GM12875 (cell line): Measurements from ENCODE around the gene SH3BGRL.
"Not testable (repeated sequence)": the region's sequence is repeated elsewhere in the genome, so short reads cannot be mapped to it uniquely, and the experiment has no call there.

Experiments used
- H3K4me3 ChIP-seq: one replicate; pipeline ENCODE4 v1.5.1; 2011; ENCODE audit warnings: low read depth, low read length, control low read depth
- CTCF ChIP-seq: IDR thresholded peaks from 2 replicates; pipeline ENCODE4 v1.5.1; 2011; ENCODE audit warnings: low read depth, mild to moderate bottlenecking, control low read depth, inconsistent platforms, low read length, moderate library complexity, borderline replicate concordance; ENCODE audit not compliant: insufficient read depth

The SH3BGRL gene

GRCh38 chrX:81308086-81308829, 106.4 kb downstream of the SH3BGRL start:
- no peak for TF ChIP-seq CTCF
- no peak overlapping the region for H3K4me3 ChIP-seq

GRCh38 chrX:81316163-81316562, 114.3 kb downstream of the SH3BGRL start:
- H3K4me3 ChIP-seq, result no peak overlapping the region
- no peak for TF ChIP-seq CTCF

- H3K4me3 ChIP-seq, result not testable (repeated sequence)
These were observed 129.8 kb downstream of the SH3BGRL start for GRCh38 chrX:81331653-81332052.

- no peak for TF ChIP-seq CTCF
- H3K4me3 ChIP-seq, result no peak overlapping the region
These were observed 134.7 kb downstream of the SH3BGRL start for GRCh38 chrX:81336455-81337152.

GRCh38 chrX:81337805-81338204, 135.9 kb downstream of the SH3BGRL start:
- no peak overlapping the region for H3K4me3 ChIP-seq
- TF ChIP-seq CTCF, result no peak

GRCh38 chrX:81338924-81339323, 137.0 kb downstream of the SH3BGRL start:
- no peak for TF ChIP-seq CTCF
- H3K4me3 ChIP-seq, result no peak overlapping the region

- H3K4me3 ChIP-seq, result not testable (repeated sequence)
These were observed 143.4 kb downstream of the SH3BGRL start for GRCh38 chrX:81345296-81345695.
